PC-3 (cell line): ENCODE measurements around the gene IGFBP7. TPM values are rescaled to one million over a fixed set of nuclear protein-coding genes. Genes with fewer than 3 reads are reported as not detected.

Experiments used
- ATAC-seq: fragments of 200-7000 bp; cut with Tn5 transposase; 2 replicates; pipeline ENCODE4 v1.9.1; 2020; ENCODE audit warnings: mild to moderate bottlenecking, moderate library complexity
- BruUV-seq: library from RNA; stranded (reverse); fragments of 400-500 nt; replicated peaks from 2 replicates; lab custom pipeline; 2021; lab: Mats Ljungman, UMichigan
- CTCF ChIA-PET: fragments of 300-600 bp; sonication (Branson Sonifier 250); formaldehyde crosslinking; loops from one replicate; lab custom pipeline; 2022; ENCODE audit warnings: antibody characterized with exemption; lab: Charles Lee
- POLR2A ChIA-PET: fragments of 300-600 bp; sonication (Branson Sonifier 250); formaldehyde crosslinking; loops from one replicate; lab custom pipeline; 2022; ENCODE audit warnings: antibody characterized with exemption; ENCODE audit not compliant: unreplicated experiment; lab: Charles Lee
- DNase-seq: peaks from one replicate; pipeline ENCODE4 v3.0.0-alpha.2; 2015
- H2AFZ ChIP-seq: fragments of 300-600 bp; sonication (generic); 2 replicates; pipeline ENCODE4 v1.6.0; 2016; ENCODE audit warnings: antibody characterized with exemption, low read length
- H3F3A ChIP-seq: fragments of 300-600 bp; sonication (generic); one replicate; pipeline ENCODE4 v1.6.0; 2017; ENCODE audit warnings: antibody characterized with exemption, low read length, control low read depth, mild to moderate bottlenecking; ENCODE audit not compliant: unreplicated experiment
- H3K27ac ChIP-seq: fragments of 300-600 bp; sonication (generic); 2 replicates; pipeline ENCODE4 v1.5.1; 2016; ENCODE audit warnings: mild to moderate bottlenecking, low read length
- H3K27me3 ChIP-seq: fragments of 300-600 bp; sonication (generic); 2 replicates; pipeline ENCODE4 v1.6.1; 2016; ENCODE audit warnings: low read length, mixed read lengths
- H3K36me3 ChIP-seq: fragments of 300-600 bp; sonication (generic); 2 replicates; pipeline ENCODE4 v1.6.1; 2016; ENCODE audit warnings: low read depth, mixed run types, low read length, mixed read lengths
- H3K4me1 ChIP-seq: fragments of 300-600 bp; sonication (generic); 2 replicates; pipeline ENCODE4 v1.5.1; 2016; ENCODE audit warnings: low read length; ENCODE audit not compliant: insufficient read depth
- H3K4me2 ChIP-seq: fragments of 300-600 bp; sonication (generic); 2 replicates; pipeline ENCODE4 v1.6.0; 2016; ENCODE audit warnings: low read length
- H3K4me3 ChIP-seq: fragments of 300-600 bp; sonication (generic); 2 replicates; pipeline ENCODE4 v1.5.1; 2016; ENCODE audit warnings: mild to moderate bottlenecking, low read length, mixed read lengths
- H3K79me2 ChIP-seq: fragments of 300-600 bp; sonication (generic); 2 replicates; pipeline ENCODE4 v1.6.1; 2017; ENCODE audit warnings: low read length, mixed read lengths
- H3K9ac ChIP-seq: fragments of 300-600 bp; sonication (generic); 2 replicates; pipeline ENCODE4 v1.6.0; 2016; ENCODE audit warnings: mild to moderate bottlenecking, low read length
- H3K9me2 ChIP-seq: fragments of 300-600 bp; sonication (generic); replicated peaks from 2 replicates; pipeline ENCODE4 v1.6.1; 2016; ENCODE audit warnings: mixed run types, low read length, mixed read lengths
- H3K9me3 ChIP-seq: fragments of 300-600 bp; sonication (generic); 2 replicates; pipeline ENCODE4 v1.6.1; 2016; ENCODE audit warnings: low read length, mixed read lengths
- H4K20me1 ChIP-seq: fragments of 300-600 bp; sonication (generic); 2 replicates; pipeline ENCODE4 v1.6.1; 2016; ENCODE audit warnings: low read length, mixed read lengths
- CTCF ChIP-seq: fragments of 300-600 bp; sonication (generic); conservative IDR thresholded peaks from 2 replicates; pipeline ENCODE4 v1.5.1; 2017; ENCODE audit warnings: antibody characterized with exemption, low read depth, mild to moderate bottlenecking, low read length
- EZH2 ChIP-seq: fragments of 300-600 bp; sonication (generic); IDR thresholded peaks from one replicate; pipeline ENCODE4 v1.6.1; 2017; ENCODE audit warnings: antibody characterized with exemption, mild to moderate bottlenecking, low read length; ENCODE audit not compliant: unreplicated experiment
- EZH2phosphoT487 ChIP-seq: fragments of 300-600 bp; sonication (generic); IDR thresholded peaks from 2 replicates; pipeline ENCODE4 v1.6.1; 2018; ENCODE audit warnings: mild to moderate bottlenecking, antibody characterized with exemption, low read length, borderline replicate concordance
- intact Hi-C: fragments of 100-400 bp; cut with micrococcal nuclease; formaldehyde crosslinking; loops from 2 replicates; pipeline ENCODE4 v1.9.0; 2023
- total RNA-seq: library from RNA; depleted of rRNA; stranded (reverse); fragments of >200 nt; gene quantifications from 2 replicates; pipeline ENCODE4 v1.2.3, GENCODE V29; 2014

Gene IGFBP7
- total RNA-seq, 1 experiment from 2014 or later = not detected

- no peak for ATAC-seq
- Histone ChIP-seq H3K36me3 (no peaks in the 10 kb centered on the region), H4K20me1 (no peaks in the 10 kb centered on the region), H3K4me3 (no peak overlapping the region), H2AFZ (no peak overlapping the region), H3K9me2 (no peaks in the 10 kb centered on the region), H3K79me2 (no peaks in the 10 kb centered on the region), H3K27ac (no peak overlapping the region), H3K4me1 (0 out of 2 replicates have a peak, but pooled peaks cover 5% of the 10 kb centered on the region), H3K4me2 (no peak overlapping the region), H3F3A (no peaks in the 10 kb centered on the region), H3K9me3 (no peaks in the 10 kb centered on the region), H3K27me3 (no peaks in the 10 kb centered on the region), H3K9ac (no peak overlapping the region)
- ChIA-PET POLR2A (no interaction called here), CTCF (no interaction called here)
- intact Hi-C loops = no loop called here
- DNase-seq = no peak
- TF ChIP-seq CTCF = no peak
- TF ChIP-seq EZH2 = no peak
- no peak for TF ChIP-seq EZH2phosphoT487
- BruUV-seq = no TSS peak
Observed at GRCh38 chr4:57071326-57071725, 38.9 kb downstream of the IGFBP7 start.

GRCh38 chr4:57070461-57070860 lies 39.7 kb downstream of the IGFBP7 start:
- CTCF ChIA-PET = no interaction called here
- Histone ChIP-seq H3K27me3 (no peaks in the 10 kb centered on the region), H3K4me1 (peaks cover 9% of the 10 kb centered on the region; the same call in 1 of the 2 replicates), H3K79me2 (no peaks in the 10 kb centered on the region), H3K9me2 (no peaks in the 10 kb centered on the region), H3K9me3 (no peaks in the 10 kb centered on the region), H3K4me3 (no peak overlapping the region), H4K20me1 (no peaks in the 10 kb centered on the region), H3K9ac (no peak overlapping the region), H3K4me2 (no peak overlapping the region), H3K36me3 (no peaks in the 10 kb centered on the region), H3K27ac (no peak overlapping the region), H2AFZ (no peak overlapping the region), H3F3A (no peaks in the 10 kb centered on the region)
- intact Hi-C loops = no loop called here
- peak; percentile 48 for DNase-seq
- POLR2A ChIA-PET = no interaction called here
- BruUV-seq = no TSS peak
- TF ChIP-seq CTCF (no peak), EZH2phosphoT487 (no peak), EZH2 (no peak)
- peak; percentile 29; the same call in 1 of the 2 replicates for ATAC-seq

GRCh38 chr4:57068237-57068981 lies 41.8 kb downstream of the IGFBP7 start:
- Histone ChIP-seq H3K27ac (no peak overlapping the region), H3K79me2 (no peaks in the 10 kb centered on the region), H3K9me2 (no peaks in the 10 kb centered on the region), H3K9me3 (no peaks in the 10 kb centered on the region), H3K4me1 (peaks cover 27% of the 10 kb centered on the region), H4K20me1 (no peaks in the 10 kb centered on the region), H3K4me3 (no peak overlapping the region), H3K27me3 (no peaks in the 10 kb centered on the region), H3K9ac (no peak overlapping the region), H3K36me3 (no peaks in the 10 kb centered on the region), H3F3A (no peaks in the 10 kb centered on the region), H3K4me2 (no peak overlapping the region), H2AFZ (no peak overlapping the region)
- ChIA-PET POLR2A (no interaction called here), CTCF (no interaction called here)
- intact Hi-C loops = loop anchor here (10.0 kb wide), 1 partner anchor 86 kb away; no protein-coding TSS in a partner anchor
- no peak for TF ChIP-seq EZH2phosphoT487
- no peak for TF ChIP-seq EZH2
- ATAC-seq (no peak), DNase-seq (no peak)
- no TSS peak for BruUV-seq
